Cerebellar cortex (tissue), 1 donor: ENCODE results near the gene MEGF8.

ENCODE experiments used
- DNase-seq: peaks from one replicate; pipeline ENCODE4 v3.0.0-alpha.2; 2015; ENCODE audit warnings: low spot score

The MEGF8 gene

DNA sequence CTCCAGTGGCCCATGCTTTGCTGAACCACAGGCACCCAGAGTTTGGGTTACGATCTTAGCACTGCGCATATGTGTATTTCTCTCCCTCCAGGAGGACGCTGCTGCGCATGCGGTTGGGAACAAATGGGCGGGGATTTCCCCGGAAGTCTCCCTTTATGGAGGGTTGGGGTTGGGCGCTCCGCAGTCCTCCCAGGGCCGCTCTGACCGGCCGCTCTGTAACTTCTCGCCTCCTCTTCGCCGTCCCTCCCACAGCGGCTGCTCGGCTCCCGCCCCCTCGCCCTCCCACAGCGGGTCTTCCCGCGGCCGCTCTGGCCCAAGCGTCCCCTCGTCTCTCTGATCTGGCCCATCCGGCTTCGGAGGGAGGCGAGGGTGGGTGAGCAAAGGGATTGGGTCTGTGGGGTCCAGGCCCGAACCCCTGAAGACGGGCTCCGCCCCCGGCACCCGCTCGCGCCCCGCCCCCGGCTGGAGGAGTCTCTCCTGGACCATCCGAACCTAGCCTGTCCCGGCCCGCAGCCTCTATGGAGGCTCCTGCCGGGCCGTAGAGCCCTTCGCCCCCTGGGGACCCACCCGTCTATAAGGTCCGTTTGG, at the start of gene MEGF8:
Gene MEGF8 (plus strand): TSS at position 328 of the 588 bp plus-strand sequence. CDS start 609 bp downstream, outside the sequence.
- DNase-seq, result peak; percentile 99

GRCh38 chr19:42276284-42276683, 49.2 kb upstream of the MEGF8 start:
- no peak for DNase-seq

GRCh38 chr19:42276821-42277220, 48.6 kb upstream of the MEGF8 start:
- no peak for DNase-seq

DNA sequence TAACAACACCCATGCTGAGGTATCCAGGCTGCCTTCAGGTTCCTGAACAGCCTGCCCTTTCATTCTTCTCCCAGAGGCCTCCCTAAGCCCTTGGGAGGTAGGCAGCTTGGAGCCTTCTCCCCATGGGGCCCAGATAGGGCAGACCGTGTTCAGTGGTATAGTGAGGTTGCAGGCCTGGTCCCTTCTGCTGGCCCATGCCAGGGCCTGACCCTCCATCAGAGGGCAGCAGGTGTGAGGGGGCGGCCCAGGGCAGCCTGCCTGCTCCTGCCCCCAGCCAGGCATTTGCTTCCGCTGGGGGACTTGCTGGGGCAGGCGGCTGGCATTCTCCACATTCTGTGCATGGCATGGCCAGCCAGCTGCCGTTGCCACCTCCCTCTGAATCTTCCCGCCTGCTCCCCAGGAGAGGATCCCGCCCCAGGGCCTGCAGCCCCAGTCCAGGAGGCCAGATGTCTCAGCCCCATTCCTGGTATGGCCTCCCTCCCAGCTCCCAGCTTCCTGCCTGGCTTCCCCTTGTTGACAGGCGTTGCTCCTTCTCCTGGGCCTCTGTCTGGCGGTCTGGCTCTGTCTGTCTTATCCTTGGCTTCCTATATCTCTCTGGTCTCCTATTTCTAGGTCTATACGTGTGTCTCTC, 47.5 kb upstream of the MEGF8 start:
- DNase-seq, result no peak

GRCh38 chr19:42278452-42279154, 46.8 kb upstream of the MEGF8 start:
- no peak for DNase-seq

- DNase-seq, result peak; percentile 72
These were observed 46.1 kb upstream of the MEGF8 start for GRCh38 chr19:42279155-42279901.

DNA sequence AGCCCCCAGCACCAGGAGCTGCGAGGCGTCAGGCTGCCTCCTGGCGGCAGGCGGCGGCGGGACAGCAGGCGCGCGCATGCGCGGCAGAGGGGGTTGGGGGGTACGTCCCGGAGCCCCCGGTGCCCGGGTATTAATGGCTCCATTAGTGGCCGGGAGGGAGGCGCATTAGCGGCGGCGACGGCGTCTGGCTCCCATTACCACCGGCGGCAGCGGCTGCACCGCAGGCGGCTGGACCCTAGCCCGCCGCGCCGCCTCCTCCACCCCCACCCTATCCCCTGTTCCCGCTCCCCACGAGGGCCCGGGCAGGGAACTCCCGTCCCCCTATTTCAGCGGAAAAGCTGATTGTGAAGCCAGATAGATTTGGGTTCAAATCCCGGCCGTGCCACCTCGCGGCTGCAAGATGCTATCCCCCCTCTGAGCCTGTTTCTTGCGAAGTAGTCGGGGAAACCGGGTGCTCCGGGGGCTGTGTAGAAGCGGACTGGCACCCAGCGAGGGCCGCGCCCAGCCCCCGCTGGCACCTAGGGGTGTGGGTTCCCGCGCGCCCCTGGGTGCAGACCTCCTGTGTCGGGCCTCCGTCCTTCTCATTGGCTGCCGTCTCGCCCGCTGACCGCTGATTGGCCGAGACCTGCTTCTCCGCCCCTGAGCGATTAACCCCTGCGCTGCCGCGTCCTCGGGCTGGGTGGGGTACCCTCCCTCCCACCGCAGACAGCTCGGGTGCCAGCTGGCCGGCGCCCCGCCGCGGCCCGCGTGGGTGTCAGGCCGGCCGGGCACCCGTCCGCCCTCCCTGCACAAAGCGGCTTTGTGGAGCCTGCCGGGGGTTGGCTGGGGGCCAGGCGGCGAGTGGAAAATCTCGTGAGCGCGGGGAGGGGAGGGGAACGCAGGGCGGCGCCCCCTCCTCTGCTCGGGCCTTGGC, 45.3 kb upstream of the MEGF8 start:
- peak; percentile 92 for DNase-seq

GRCh38 chr19:42280815-42281145, 44.7 kb upstream of the MEGF8 start:
- DNase-seq, result no peak

DNA sequence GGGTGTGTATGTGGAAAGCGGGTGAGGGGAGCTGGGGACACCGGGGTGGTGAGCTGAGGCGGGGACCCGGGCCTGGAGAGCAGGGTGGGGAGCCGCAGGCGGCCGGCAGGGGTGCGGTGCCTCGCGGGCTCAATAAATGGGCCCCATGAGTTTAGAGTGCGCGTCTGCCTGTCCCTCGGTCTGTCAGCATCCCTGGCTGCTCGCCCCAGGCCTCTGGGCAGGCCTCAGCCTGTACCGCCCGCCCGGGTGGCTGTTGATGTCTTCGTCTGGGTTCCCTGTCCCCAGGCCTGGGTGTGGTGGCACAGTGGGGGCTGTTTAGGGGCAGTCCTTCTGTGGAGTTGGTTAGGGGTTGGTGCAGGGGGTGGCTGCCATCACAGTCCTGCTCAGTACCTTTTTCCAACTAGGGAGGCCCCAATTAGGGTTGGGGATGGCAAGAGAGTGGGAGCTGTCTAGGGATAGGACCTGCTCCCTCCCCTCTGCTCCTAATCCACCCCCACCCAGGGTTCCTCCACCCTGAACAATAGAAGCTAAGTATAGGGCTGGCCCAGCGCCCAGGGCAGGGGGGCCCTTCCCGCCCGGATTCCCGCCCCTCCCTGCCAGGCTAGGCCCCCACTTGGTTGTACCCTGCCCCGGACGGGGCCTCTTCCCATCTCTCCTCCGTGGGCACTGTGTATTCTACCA, 44.1 kb upstream of the MEGF8 start:
- DNase-seq, result no peak

GRCh38 chr19:42281827-42282762, 43.3 kb upstream of the MEGF8 start:
- peak; percentile 61 for DNase-seq

GRCh38 chr19:42282819-42283187, 42.6 kb upstream of the MEGF8 start:
- DNase-seq, result no peak

DNA sequence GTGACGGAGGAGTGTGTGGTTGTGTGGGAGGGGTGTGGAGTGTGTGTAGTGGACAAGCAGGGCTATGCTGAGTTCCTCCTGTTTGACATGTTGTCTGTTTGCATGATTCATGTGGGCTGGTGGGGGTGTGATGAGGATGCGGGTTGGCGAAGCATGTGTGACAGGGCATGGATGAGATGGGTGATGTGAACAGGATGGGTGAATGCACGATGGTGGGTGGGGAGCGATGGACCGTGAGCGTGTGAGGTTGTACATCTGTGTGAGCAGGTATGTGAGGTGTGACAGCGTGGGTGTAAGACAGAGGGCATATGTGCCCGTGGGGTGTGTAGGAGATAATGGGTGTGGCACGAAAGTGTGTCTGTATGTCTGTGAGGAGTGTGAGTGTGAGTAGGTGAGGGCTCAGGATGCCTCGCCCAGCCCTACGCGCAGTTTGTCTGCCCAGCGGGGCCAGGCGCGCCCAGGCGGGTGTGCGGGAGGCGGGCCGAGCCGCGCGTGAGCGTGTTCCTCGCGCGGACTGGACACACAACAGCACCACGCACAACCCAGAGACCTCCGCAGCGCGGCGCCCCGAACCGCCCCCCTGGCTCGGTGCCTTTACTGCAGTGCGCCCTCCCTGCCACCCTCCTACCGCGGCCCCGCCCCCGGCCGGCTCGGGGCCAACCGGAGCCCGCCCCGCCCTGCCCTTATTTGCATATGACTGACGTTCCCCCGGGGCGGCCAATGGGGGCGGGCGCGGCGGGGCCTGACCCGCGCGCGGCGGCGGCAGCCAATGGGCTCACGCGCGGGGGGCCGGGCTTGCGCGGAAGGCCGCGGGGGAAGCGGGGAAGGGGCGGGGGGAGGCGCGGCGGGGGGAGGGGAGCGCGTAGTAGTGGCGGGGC, 42.0 kb upstream of the MEGF8 start:
- DNase-seq, result peak; percentile 92

DNA sequence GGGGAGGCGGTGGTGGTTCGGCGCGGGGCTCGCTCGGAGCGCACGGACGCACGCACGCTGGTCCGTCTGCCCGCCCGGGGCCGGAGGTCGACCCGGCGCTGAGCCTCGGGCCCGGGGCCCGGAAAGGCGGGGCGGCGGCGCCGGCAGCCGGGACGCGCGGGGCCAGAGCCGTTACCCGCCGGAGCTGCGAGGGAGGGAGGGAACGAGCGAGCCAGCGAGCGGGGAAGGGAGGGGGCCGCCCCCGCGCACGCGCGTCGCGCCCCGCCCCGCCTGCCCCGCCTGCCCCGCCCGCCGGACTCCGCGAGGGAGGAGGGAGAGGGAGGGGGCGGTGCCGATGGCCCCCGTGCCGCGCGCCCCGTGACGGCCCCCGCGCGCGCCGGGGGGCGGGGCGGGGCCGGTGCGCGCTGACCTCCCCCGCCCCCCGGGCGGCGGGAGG, 41.4 kb upstream of the MEGF8 start:
- DNase-seq, result peak; percentile 63

GRCh38 chr19:42284591-42285341, 40.7 kb upstream of the MEGF8 start:
- no peak for DNase-seq

- no peak for DNase-seq
These were observed 39.9 kb upstream of the MEGF8 start for GRCh38 chr19:42285541-42285941.

GRCh38 chr19:42285988-42286348, 39.5 kb upstream of the MEGF8 start:
- no peak for DNase-seq

DNA sequence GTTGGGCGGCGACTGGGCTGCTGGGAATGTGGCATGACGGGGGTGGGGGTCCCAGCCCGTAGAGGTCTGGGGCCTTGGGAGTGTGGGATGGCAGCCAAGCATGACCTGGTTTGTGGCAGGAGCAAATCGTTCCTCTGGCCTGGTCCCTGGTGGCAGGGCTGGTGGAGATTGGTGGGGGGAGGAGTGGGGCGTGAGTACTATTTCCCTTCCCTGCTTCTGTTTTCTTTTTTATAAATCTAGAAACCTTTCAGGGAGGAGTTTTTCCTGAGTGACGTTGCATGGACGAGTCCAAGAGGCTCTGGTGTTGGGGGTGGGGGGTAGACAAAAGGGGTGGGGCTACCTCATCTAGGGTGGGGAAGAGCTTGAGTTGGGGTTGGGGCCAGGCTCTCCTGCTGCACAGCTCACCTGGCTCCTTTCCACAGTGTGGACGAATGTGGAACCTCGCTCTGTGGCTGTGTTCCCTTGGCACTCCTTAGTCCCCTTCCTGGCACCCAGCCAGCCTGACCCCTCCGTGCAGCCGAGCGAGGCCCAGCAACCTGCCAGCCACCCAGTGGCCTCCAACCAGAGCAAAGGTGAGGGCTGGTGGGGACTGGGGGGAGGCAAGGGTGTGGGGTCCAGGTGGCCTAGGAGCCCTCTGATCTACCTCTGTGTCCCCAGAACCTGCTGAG, 39.0 kb upstream of the MEGF8 start:
- DNase-seq, result peak; percentile 85
